A549 (cell line): ENCODE measurements around the gene PVR. TPM values are rescaled to one million over a fixed set of nuclear protein-coding genes. Genes with fewer than 3 reads are reported as not detected.

Experiments
- ATAC-seq, 2 experiments: fragments of 200-7000 bp in 1 of 2; fragments of >200 bp in 1 of 2; cut with Nextera tagmentation in 1 of 2; cut with Tn5 transposase in 1 of 2; 3 replicates each; pipeline versions ENCODE4 v1.8.0 to v1.9.1; 2018 to 2020; ENCODE audit warnings: mild to moderate bottlenecking in 1 of 2, moderate library complexity in 1 of 2
- CTCF ChIA-PET: fragments of 300-600 bp; sonication (Branson Sonifier 250); formaldehyde crosslinking; extraction: SDS; loops from one replicate; lab custom pipeline; 2021; ENCODE audit warnings: antibody characterized with exemption, inconsistent platforms; lab: Yijun Ruan, JAX
- POLR2A ChIA-PET: fragments of 350-600 bp; formaldehyde crosslinking; extraction: SDS; loops from one replicate; lab custom pipeline; 2021; ENCODE audit warnings: antibody characterized with exemption, inconsistent platforms; lab: Yijun Ruan, JAX
- DNase-seq, 2 experiments: peaks; one replicate each; pipeline versions ENCODE4 v3.0.0 to v3.0.0-alpha.2; 2011 to 2016; ENCODE audit warnings: low read depth in 1 of 2, low spot score in 1 of 2
- FAIRE-seq: peaks from 2 replicates; lab custom pipeline; 2011; peaks lifted over from hg19 to GRCh38; lab: Jason Lieb, UNC
- H3K27ac ChIP-seq, 2 experiments: fragments of >200 bp; sonication (Bioruptor Twin); formaldehyde crosslinking; 3 replicates each; pipeline ENCODE4 v1.5.1; 2016 to 2017
- H3K4me1 ChIP-seq: fragments of >200 bp; sonication (Bioruptor Twin); formaldehyde crosslinking; 3 replicates; pipeline ENCODE4 v1.6.1; 2016
- H3K4me2 ChIP-seq: fragments of >200 bp; sonication (Bioruptor Twin); formaldehyde crosslinking; 3 replicates; pipeline ENCODE4 v1.6.1; 2016
- H3K4me3 ChIP-seq: fragments of >200 bp; sonication (Bioruptor Twin); formaldehyde crosslinking; 3 replicates; pipeline ENCODE4 v1.5.1; 2016
- H3K9me3 ChIP-seq: fragments of >200 bp; sonication (Bioruptor Twin); formaldehyde crosslinking; 3 replicates; pipeline ENCODE4 v1.6.1; 2016
- CBX8 ChIP-seq: fragments of 200-600 bp; sonication (generic); IDR thresholded peaks from 2 replicates; pipeline ENCODE4 v1.6.1; 2016
- FOSB ChIP-seq: fragments of 250-450 bp; sonication (Bioruptor Pico); IDR thresholded peaks from 2 replicates; pipeline ENCODE4 v1.5.0; 2020; ENCODE audit warnings: mild to moderate bottlenecking, moderate library complexity
- FOSL2 ChIP-seq, 2 experiments: fragments of 450-650 bp in 1 of 2; fragments of >200 bp in 1 of 2; sonication (Bioruptor Twin) in 1 of 2; formaldehyde crosslinking; IDR thresholded peaks; 2 replicates each; pipeline versions ENCODE4 v1.5.0 to v1.6.1; 2016 to 2020; ENCODE audit warnings: mild to moderate bottlenecking in 1 of 2, moderate library complexity in 1 of 2
- HOXA7 ChIP-seq: fragments of 250-450 bp; sonication (Bioruptor Pico); IDR thresholded peaks from 2 replicates; pipeline ENCODE4 v1.5.0; 2020; ENCODE audit warnings: mild to moderate bottlenecking, moderate library complexity
- HOXB13 ChIP-seq: fragments of 250-450 bp; sonication (Bioruptor Pico); IDR thresholded peaks from 2 replicates; pipeline ENCODE4 v1.5.0; 2020; ENCODE audit warnings: low read depth, mild to moderate bottlenecking, moderate library complexity
- JUN ChIP-seq, 2 experiments: fragments of >200 bp; sonication (Bioruptor Twin); formaldehyde crosslinking; IDR thresholded peaks; 2 replicates in 1 of 2; 3 replicates in 1 of 2; pipeline ENCODE4 v1.6.1; 2016 to 2017
- JUNB ChIP-seq: fragments of >200 bp; sonication (Bioruptor Twin); formaldehyde crosslinking; IDR thresholded peaks from 2 replicates; pipeline ENCODE4 v1.6.1; 2016
- MAFK ChIP-seq: fragments of 450-650 bp; IDR thresholded peaks from 2 replicates; pipeline ENCODE4 v1.6.1; 2014; ENCODE audit not compliant: partially characterized antibody
- NFE2L2 ChIP-seq: fragments of 150-350 bp; conservative IDR thresholded peaks from 2 replicates; pipeline ENCODE4 v1.6.1; 2014; ENCODE audit warnings: low read length
- RAD21 ChIP-seq, 2 experiments: fragments of >200 bp in 1 of 2; sonication (Bioruptor Twin) in 1 of 2; formaldehyde crosslinking in 1 of 2; IDR thresholded peaks in 1 of 2; conservative IDR thresholded peaks in 1 of 2; 2 replicates in 1 of 2; 3 replicates in 1 of 2; pipeline ENCODE4 v1.6.1; 2012 to 2018; ENCODE audit warnings: inconsistent platforms in 1 of 2
- SREBF2 ChIP-seq: fragments of 450-650 bp; IDR thresholded peaks from 2 replicates; pipeline ENCODE4 v1.6.1; 2014; ENCODE audit warnings: mild to moderate bottlenecking, moderate library complexity
- ZC3H11A ChIP-seq: fragments of 450-650 bp; IDR thresholded peaks from 2 replicates; pipeline ENCODE4 v1.6.1; 2014; ENCODE audit warnings: antibody characterized with exemption, mild to moderate bottlenecking
- ZFP36 ChIP-seq: fragments of 450-650 bp; IDR thresholded peaks from 2 replicates; pipeline ENCODE4 v1.6.1; 2014; ENCODE audit warnings: borderline replicate concordance; ENCODE audit not compliant: partially characterized antibody
- ZNF302 ChIP-seq: fragments of 250-450 bp; sonication (Bioruptor Pico); IDR thresholded peaks from 2 replicates; pipeline ENCODE4 v1.9.0; 2021; ENCODE audit warnings: inconsistent platforms, mild to moderate bottlenecking, moderate library complexity
- WGBS: methylation state at CpG from one replicate; pipeline ENCODE4 v1.1.6; 2017; ENCODE audit errors: missing lambda C conversion rate; 5-methylcytosine and 5-hydroxymethylcytosine counted together
- polyA plus RNA-seq, 4 experiments: library from polyadenylated mRNA; depleted of rRNA in 3 of 4; stranded (reverse); fragments of >200 nt; fragmentation: RNase III in 1 of 4; extraction: RNeasy Plus Mini Kit Qiagen cat#74134 plus additional on column Dnase treatment in 1 of 4; gene quantifications; 2 replicates in 3 of 4; 3 replicates in 1 of 4; pipeline ENCODE4 v1.2.3, GENCODE V29; 2011 to 2017

Gene PVR
- polyA plus RNA-seq, 2 of the 4 experiments (the other 2 are of a cell fraction): 90.3 to 108 TPM

DNA sequence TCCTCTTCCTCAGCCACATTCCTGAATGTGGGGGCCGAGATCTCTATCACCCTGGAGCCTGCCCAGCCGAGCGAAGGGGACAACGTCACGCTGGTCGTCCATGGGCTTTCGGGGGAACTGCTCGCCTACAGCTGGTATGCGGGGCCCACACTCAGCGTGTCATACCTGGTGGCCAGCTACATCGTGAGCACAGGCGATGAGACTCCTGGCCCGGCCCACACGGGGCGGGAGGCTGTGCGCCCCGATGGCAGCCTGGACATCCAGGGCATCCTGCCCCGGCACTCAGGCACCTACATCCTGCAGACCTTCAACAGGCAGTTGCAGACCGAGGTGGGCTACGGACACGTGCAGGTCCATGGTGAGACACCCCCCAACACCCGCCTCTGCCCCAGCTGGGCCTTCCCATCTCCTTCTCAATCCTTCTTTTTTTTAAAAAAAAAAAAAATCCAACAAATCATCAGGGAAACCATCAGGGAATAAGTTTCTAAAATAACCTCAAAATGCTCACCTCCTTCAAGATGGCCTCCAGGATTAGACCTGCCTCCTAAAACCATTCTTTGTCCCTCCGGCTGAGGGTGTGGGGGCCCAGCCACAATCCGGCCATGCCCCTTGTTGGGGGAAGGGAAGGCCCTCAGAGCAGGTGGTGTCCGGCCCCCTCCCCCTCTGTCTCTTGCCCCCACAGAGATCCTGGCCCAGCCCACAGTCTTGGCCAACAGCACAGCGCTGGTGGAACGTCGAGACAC lies 59.8 kb downstream of the PVR start:
- DNase-seq (no peak), ATAC-seq (no peak), FAIRE-seq (no peak)
- Histone ChIP-seq H3K27ac (peak overlapping the region in 1 of 2 experiments; percentile 71; a peak in 2 of 6 replicates), H3K4me2 (no peak overlapping the region)
- POLR2A ChIA-PET: no interaction called here
- WGBS: 90% methylated on average over 26 of the region's 28 CpGs
- TF ChIP-seq ZNF302 (no peak), ZFP36 (peak; percentile 82)
- TF ChIP-seq, all 56 proteins: peak for 1
- no peak overlapping the region for H3K4me3 ChIP-seq
- CTCF ChIA-PET: interaction anchor here (0.6 to 31.4 kb wide), 5 partner anchors 6 to 104 kb away, joined by 4 to 694 read pairs (median 12); partner anchors contain the start of gene CEACAM16
- no peaks in the 10 kb centered on the region for H3K9me3 ChIP-seq
- no peaks in the 10 kb centered on the region for H3K4me1 ChIP-seq

DNA sequence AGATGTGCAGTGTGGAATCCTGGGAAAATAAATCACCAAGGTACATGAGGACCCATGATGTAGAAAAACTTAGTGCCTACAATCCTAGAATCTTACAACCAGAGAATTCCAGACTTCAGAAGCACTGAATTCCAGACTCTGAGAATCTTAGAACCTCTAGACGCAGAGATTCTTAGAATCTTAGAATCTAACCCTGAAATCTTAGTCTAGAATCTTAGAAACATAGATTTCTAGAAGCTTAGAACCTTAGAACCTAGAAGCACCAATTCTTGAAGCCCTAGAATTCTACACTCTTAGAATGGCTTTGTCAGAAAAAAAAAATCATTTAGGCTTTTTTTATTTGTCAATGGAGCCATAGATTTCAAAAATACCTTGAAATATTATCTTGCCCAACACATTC lies 61.3 kb downstream of the PVR start:
- peak overlapping the region in 1 of 2 experiments; percentile 30; a peak in 1 of 6 replicates for H3K27ac ChIP-seq
- no peaks in the 10 kb centered on the region for H3K9me3 ChIP-seq
- no peak overlapping the region for H3K4me2 ChIP-seq
- ChIA-PET CTCF (interaction anchor here (1.6 to 42.5 kb wide), 4 partner anchors 7 to 139 kb away, joined by 5 to 1899 read pairs (median 694); partner anchors contain the start of genes BCL3, CBLC and CEACAM16), POLR2A (interaction anchor here (1.4 kb wide), 1 partner anchor 10 kb away, joined by 4 read pairs; no protein-coding TSS in a partner anchor)
- H3K4me1 ChIP-seq: no peaks in the 10 kb centered on the region
- DNase-seq (no peak), ATAC-seq (no peak), FAIRE-seq (no peak)
- no peak overlapping the region for H3K4me3 ChIP-seq
- 97% methylated on average over 1 of the region's 1 CpG for WGBS
- no peak for TF ChIP-seq JUN (IDR thresholded peaks at IDR 0.05)
- no peak for TF ChIP-seq CBX8
- no peak for TF ChIP-seq NFE2L2
- TF ChIP-seq, all 56 proteins: peak for 0

DNA sequence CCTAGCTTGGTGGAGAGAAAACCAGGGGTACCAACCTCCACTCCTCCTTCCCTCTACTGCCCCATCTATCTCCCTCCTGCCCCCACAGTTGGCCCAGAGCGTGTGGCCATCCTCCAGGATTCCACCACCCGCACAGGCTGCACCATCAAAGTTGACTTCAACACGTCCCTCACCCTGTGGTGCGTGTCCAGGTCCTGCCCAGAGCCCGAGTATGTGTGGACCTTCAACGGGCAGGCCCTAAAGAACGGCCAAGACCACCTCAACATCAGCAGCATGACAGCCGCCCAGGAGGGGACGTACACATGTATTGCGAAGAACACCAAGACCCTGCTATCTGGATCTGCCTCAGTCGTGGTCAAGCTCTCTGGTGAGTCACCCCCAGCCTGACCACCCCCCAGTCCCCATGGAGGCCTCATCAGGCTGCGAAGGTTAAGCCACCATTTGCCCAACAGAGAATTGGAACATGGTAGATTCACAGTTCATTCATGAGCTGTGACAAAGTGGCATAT lies 61.8 kb downstream of the PVR start:
- no peak for ATAC-seq
- no peak for FAIRE-seq
- Histone ChIP-seq H3K4me2 (no peak overlapping the region), H3K27ac (peak overlapping the region in 1 of 2 experiments; percentile 50; a peak in 2 of 6 replicates), H3K4me1 (no peaks in the 10 kb centered on the region), H3K4me3 (no peak overlapping the region), H3K9me3 (no peaks in the 10 kb centered on the region)
- DNase-seq: no peak
- WGBS: 88% methylated on average over 12 of the region's 12 CpGs
- CTCF ChIA-PET: interaction anchor here (1.6 to 42.5 kb wide), 4 partner anchors 8 to 139 kb away, joined by 5 to 1899 read pairs (median 694); partner anchors contain the start of genes BCL3, CBLC and CEACAM16
- TF ChIP-seq FOSB (CRISPR knock-in tag) (no peak), ZC3H11A (no peak), MAFK (no peak), JUNB (no peak), RAD21 (conservative IDR thresholded peaks at IDR 0.05 in 1 of 2, IDR thresholded peaks at IDR 0.05 in 1 of 2) (no peak), HOXA7 (CRISPR knock-in tag) (no peak), SREBF2 (no peak), FOSL2 (IDR thresholded peaks at IDR 0.05) (no peak), FOSL2 (CRISPR knock-in tag; IDR thresholded peaks at IDR 0.05) (no peak)
- POLR2A ChIA-PET: interaction anchor here (0.6 to 1.4 kb wide), 2 partner anchors 11 to 12 kb away, joined by 4 to 5 read pairs; no protein-coding TSS in a partner anchor

DNA sequence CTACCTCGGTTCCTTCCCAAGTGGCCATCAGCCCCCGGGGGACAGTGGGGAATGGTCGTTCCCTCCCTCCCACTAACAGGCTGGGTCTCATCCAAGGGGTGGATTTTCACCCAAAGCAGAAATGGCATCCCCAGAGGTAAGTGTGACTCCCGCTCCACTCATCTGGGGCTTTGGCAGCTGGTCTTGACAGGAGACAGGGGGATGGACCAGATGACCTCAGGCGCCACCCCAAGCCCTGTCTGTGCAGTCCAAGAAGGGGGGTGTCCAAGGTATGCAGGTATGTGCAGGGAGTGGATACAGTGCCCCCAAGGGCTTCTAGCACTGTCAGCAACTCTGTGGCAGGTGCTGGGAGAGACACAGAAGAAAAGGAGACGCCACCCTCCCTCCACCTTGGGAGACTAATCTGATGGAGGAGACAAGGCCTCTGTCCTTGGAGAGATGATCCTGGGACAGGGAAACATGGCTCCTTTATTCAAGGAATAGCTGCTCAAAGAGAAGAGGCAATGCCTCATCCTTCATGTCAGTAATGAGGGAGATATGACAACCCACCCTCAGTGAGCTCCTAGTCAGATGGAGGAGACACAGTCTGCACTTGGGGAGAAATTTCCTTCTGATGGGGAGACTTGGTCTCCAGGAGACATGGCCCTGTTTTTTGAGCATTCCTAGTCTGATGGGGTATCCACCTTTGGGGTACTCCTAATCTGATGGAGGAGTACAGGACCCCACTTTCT lies 63.0 kb downstream of the PVR start:
- CTCF ChIA-PET: interaction anchor here (0.6 to 42.5 kb wide), 6 partner anchors 7 to 138 kb away, joined by 3 to 1899 read pairs (median 350); partner anchors contain the start of genes BCL3, CBLC and CEACAM16
- WGBS: 91% methylated on average over 6 of the region's 6 CpGs
- FAIRE-seq: no peak

More for the DNA sequence above, 63.0 kb downstream of the PVR start:
- ATAC-seq (no peak), DNase-seq (no peak)
- Histone ChIP-seq H3K27ac (peak overlapping the region in 1 of 2 experiments; percentile 50; a peak in 3 of 6 replicates), H3K4me1 (no peaks in the 10 kb centered on the region), H3K9me3 (no peaks in the 10 kb centered on the region), H3K4me2 (no peak overlapping the region), H3K4me3 (no peak overlapping the region)
- POLR2A ChIA-PET: interaction anchor here (0.6 kb wide), 1 partner anchor 11 kb away, joined by 5 read pairs; no protein-coding TSS in a partner anchor
- TF ChIP-seq RAD21 (conservative IDR thresholded peaks at IDR 0.05 in 1 of 2, IDR thresholded peaks at IDR 0.05 in 1 of 2) (no peak), ZFP36 (peak; percentile 52), HOXB13 (CRISPR knock-in tag) (no peak)
